LNCAP (cell line): ENCODE measurements around the gene SLC25A44.

Source experiments
- CTCF ChIP-seq: fragments of 450-650 bp; IDR thresholded peaks from 2 replicates; pipeline ENCODE4 v1.5.1; 2017; ENCODE audit warnings: mild to moderate bottlenecking

SLC25A44 gene

DNA sequence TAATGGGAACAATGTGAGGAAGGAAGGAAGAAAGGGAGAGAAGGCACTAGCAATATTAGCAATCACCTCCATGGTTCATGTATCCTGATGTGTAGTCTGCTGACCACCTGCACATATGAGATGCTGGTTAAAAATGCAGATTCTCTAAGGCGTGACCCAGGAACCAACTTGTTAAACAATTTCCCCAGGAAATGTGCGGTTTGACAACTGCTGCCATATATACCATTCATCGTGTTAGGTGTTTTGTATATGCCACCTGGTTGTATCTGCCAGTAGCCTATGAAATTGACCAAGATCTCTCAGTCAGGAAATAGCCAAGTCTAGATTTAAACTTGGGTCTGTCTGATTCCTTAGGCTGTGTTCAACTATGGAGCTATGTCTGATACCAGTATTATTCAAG, 36.4 kb upstream of the SLC25A44 start:
- TF ChIP-seq CTCF: no peak

GRCh38 chr1:156157966-156158365, 35.9 kb upstream of the SLC25A44 start:
- no peak for TF ChIP-seq CTCF

- TF ChIP-seq CTCF: no peak
Measured at GRCh38 chr1:156160000-156160742, 33.7 kb upstream of the SLC25A44 start.

DNA sequence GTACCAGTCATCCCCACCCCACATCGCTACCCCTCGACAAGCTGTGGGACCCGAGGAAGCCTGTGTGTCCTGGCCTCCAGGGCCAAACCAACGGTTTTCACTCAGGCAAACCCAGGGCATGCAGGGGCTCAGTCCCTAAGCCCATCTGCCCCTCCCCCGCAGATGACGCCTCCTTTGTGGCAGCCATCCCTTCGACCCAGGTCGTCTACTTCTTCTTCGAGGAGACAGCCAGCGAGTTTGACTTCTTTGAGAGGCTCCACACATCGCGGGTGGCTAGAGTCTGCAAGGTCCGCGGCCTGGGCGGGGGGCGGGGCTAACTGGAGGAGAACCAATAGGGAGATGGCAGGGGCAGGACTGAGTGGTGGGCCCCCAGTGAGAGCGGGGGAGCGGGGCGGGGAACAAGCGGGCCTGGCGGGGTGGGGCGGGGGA, 33.1 kb upstream of the SLC25A44 start:
- no peak for TF ChIP-seq CTCF

GRCh38 chr1:156162430-156163037, 31.4 kb upstream of the SLC25A44 start:
- no peak for TF ChIP-seq CTCF

DNA sequence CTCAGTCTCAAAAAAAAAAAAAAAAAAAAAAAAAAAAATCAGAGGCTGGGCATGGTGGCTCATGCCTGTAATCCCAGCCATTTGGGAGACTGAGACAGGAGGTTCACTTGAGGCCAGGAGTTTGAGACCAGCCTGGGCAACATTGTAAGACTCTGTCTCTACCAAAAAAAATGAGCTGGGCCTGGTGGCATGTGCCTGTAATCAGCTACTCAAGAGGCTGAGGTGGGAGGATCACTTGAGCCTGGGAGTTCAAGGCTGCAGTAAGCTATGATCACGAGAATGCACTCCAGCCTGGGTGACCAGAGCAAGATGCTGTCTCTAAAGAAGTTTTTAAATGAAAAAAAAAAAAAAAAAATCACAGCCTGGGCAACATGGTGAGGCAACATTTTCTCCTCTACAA, 30.2 kb upstream of the SLC25A44 start:
- no peak for TF ChIP-seq CTCF

GRCh38 chr1:156164125-156164831, 29.6 kb upstream of the SLC25A44 start:
- no peak for TF ChIP-seq CTCF
